ENCODE data around the gene EZH1.

The EZH1 gene

DNA sequence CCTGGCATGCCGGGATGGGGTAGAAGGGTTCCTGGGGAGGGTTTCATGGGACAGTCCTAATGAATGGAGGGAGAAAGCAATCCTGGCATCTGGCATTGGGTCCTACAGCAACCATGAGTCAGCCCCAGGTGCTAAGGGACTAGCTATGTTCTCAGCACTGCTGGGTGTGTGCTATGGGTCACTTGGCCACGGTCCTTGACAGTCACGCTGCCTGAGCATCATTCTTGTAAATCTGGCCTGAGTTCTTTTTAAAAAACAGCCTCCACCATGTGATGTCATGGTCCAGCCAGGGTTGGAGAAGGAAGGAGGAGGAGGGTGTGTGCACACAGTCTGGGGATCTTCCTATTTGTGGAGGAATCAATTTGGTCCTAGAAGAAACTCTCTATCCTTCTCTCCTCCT lies 9.9 kb upstream of the EZH1 start:
- Histone ChIP-seq H2AFZ (ENCODE audit: low read length) (no peak overlapping the region), H3K36me3 (replicated peaks in 1 of 2; ENCODE audit: control insufficient read depth in 2 of 2, insufficient read depth in 2 of 2, low read length in 2 of 2) (no peaks in the 10 kb centered on the region), H3K4me2 (ENCODE audit: insufficient read depth, low read length, poor library complexity, severe bottlenecking) (no peak overlapping the region), H3K9me3 (replicated peaks in 1 of 2; ENCODE audit: control insufficient read depth in 2 of 2, insufficient read depth in 1 of 2, low read depth in 1 of 2, low read length in 2 of 2) (no peaks in the 10 kb centered on the region), H2BK15ac (ENCODE audit: low read length) (no peak overlapping the region), H3K27ac (replicated peaks; ENCODE audit: low read length) (no peak overlapping the region), H3K4ac (ENCODE audit: low read length) (no peak overlapping the region), H3K27me3 (ENCODE audit: control insufficient read depth in 3 of 3, insufficient read depth in 3 of 3, low read depth in 1 of 3, low read length in 3 of 3) (peaks cover 0 to 12% (median 4%) of the 10 kb centered on the region in 3 experiments), H3K18ac (ENCODE audit: low read length) (no peak overlapping the region), H3K4me1 (ENCODE audit: control insufficient read depth in 2 of 2, insufficient read depth in 1 of 2, low read depth in 1 of 2, low read length in 2 of 2) (peaks cover 0 to 4% of the 10 kb centered on the region in 2 donors), H3K9ac (ENCODE audit: low read depth, low read length, poor library complexity) (no peak overlapping the region), H4K91ac (ENCODE audit: low read depth, low read length, poor library complexity) (no peak overlapping the region), H3K79me1 (ENCODE audit: low read depth, low read length) (no peaks in the 10 kb centered on the region), H2AK5ac (ENCODE audit: low read depth, low read length) (no peak overlapping the region), H4K8ac (ENCODE audit: low read depth, low read length) (no peak overlapping the region), H3K14ac (ENCODE audit: low read length) (no peak overlapping the region), H2BK12ac (ENCODE audit: low read length) (no peak overlapping the region), H2BK5ac (ENCODE audit: low read length) (no peak overlapping the region), H2BK120ac (ENCODE audit: low read depth, low read length) (no peak overlapping the region), H3K23ac (ENCODE audit: low read depth, low read length, poor library complexity) (no peak overlapping the region), H3K4me3 (ENCODE audit: low read length in 2 of 2) (no peak overlapping the region)
- no peak for DNase-seq (ENCODE audit: low spot score)
- no CpG with 5 or more reads among the region's 3 CpGs for WGBS, 2 donors (ENCODE audit: extremely low coverage in 2 of 2, insufficient read length in 2 of 2, insufficient replicate concordance in 1 of 2)

DNA sequence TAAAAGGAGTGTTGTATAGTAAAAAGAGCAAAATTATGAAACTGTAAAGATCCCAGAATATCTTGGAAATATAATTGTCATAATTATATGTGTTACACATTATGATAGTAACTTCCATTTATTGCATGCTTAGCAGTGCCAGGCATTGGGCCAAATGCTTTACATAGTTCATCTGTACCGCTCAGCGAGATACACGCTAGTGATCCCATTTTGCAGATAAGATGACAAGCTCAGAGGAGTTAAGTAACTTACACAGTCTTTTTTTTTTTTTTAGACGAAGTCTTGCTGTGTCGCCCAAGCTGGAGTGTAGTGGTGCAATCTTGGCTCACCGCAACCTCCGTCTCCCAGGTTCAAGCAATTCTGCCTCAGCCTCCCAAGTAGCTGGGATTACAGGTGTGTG lies 6.8 kb upstream of the EZH1 start:
- H3K4me2 ChIP-seq (ENCODE audit: insufficient read depth, low read length, poor library complexity, severe bottlenecking) = no peak overlapping the region
- no peak overlapping the region for H2BK12ac ChIP-seq (ENCODE audit: low read length)
- H3K14ac ChIP-seq (ENCODE audit: low read length) = no peak overlapping the region
- H3K23ac ChIP-seq (ENCODE audit: low read depth, low read length, poor library complexity) = no peak overlapping the region
- no peak overlapping the region for H2AFZ ChIP-seq (ENCODE audit: low read length)
- no peak overlapping the region for H4K91ac ChIP-seq (ENCODE audit: low read depth, low read length, poor library complexity)
- no peak overlapping the region for H2BK120ac ChIP-seq (ENCODE audit: low read depth, low read length)
- peaks cover 3 to 12% of the 10 kb centered on the region in 2 donors for H3K4me1 ChIP-seq (ENCODE audit: control insufficient read depth in 2 of 2, insufficient read depth in 1 of 2, low read depth in 1 of 2, low read length in 2 of 2)
- H2BK5ac ChIP-seq (ENCODE audit: low read length) = no peak overlapping the region
- DNase-seq (ENCODE audit: low spot score) = no peak
- H3K18ac ChIP-seq (ENCODE audit: low read length) = no peak overlapping the region
- no peak overlapping the region for H3K9ac ChIP-seq (ENCODE audit: low read depth, low read length, poor library complexity)
- no peak overlapping the region for H3K27ac ChIP-seq (replicated peaks; ENCODE audit: low read length)
- H2BK15ac ChIP-seq (ENCODE audit: low read length) = no peak overlapping the region
- no peaks in the 10 kb centered on the region for H3K79me1 ChIP-seq (ENCODE audit: low read depth, low read length)
- peaks cover 0 to 5% (median 0%) of the 10 kb centered on the region in 3 experiments for H3K27me3 ChIP-seq (ENCODE audit: control insufficient read depth in 3 of 3, insufficient read depth in 3 of 3, low read depth in 1 of 3, low read length in 3 of 3)
- no peaks in the 10 kb centered on the region for H3K9me3 ChIP-seq (replicated peaks in 1 of 2; ENCODE audit: control insufficient read depth in 2 of 2, insufficient read depth in 1 of 2, low read depth in 1 of 2, low read length in 2 of 2)
- no peak overlapping the region for H2AK5ac ChIP-seq (ENCODE audit: low read depth, low read length)
- WGBS, 2 donors (ENCODE audit: extremely low coverage in 2 of 2, insufficient read length in 2 of 2, insufficient replicate concordance in 1 of 2) = no CpG with 5 or more reads among the region's 7 CpGs
- H3K4ac ChIP-seq (ENCODE audit: low read length) = no peak overlapping the region
- no peak overlapping the region for H4K8ac ChIP-seq (ENCODE audit: low read depth, low read length)
- no peaks in the 10 kb centered on the region for H3K36me3 ChIP-seq (replicated peaks in 1 of 2; ENCODE audit: control insufficient read depth in 2 of 2, insufficient read depth in 2 of 2, low read length in 2 of 2)
- no peak overlapping the region for H3K4me3 ChIP-seq (ENCODE audit: low read length in 2 of 2)

DNA sequence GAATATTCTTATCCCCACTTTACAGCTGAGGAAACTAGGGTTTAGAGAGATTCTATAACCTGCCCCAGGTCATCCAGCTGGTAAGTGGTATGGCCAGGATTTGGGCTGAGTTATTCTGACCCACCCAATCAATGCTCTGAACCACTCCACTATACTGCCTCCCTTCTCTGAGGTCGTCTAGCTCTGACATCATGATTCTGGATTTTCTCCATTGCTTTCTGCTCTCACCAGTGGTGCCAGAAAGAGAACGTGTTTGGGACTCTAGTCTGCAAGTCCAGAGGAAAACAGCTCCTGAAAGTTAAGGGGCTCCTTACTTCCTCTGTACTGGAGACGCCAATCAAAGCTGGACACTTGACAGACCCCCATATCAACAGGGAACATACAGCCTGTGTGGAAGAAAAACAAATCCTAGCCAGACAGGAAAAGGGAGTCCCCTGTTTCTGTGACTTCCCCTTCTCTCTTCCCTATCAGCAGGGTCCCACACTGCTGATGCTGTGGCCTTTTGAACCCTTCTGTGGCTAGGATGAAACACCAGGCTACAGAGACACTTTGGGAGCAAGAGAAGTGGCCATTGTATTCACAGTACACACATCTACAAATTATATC lies 6.0 kb upstream of the EZH1 start:
- H4K8ac ChIP-seq (ENCODE audit: low read depth, low read length) = no peak overlapping the region
- no peaks in the 10 kb centered on the region for H3K36me3 ChIP-seq (replicated peaks in 1 of 2; ENCODE audit: control insufficient read depth in 2 of 2, insufficient read depth in 2 of 2, low read length in 2 of 2)
- no peak overlapping the region for H2AK5ac ChIP-seq (ENCODE audit: low read depth, low read length)
- H2AFZ ChIP-seq (ENCODE audit: low read length) = peak overlapping the region; percentile 63
- H3K9me3 ChIP-seq (replicated peaks in 1 of 2; ENCODE audit: control insufficient read depth in 2 of 2, insufficient read depth in 1 of 2, low read depth in 1 of 2, low read length in 2 of 2) = no peaks in the 10 kb centered on the region
- H3K9ac ChIP-seq (ENCODE audit: low read depth, low read length, poor library complexity) = no peak overlapping the region
- no peak overlapping the region for H3K14ac ChIP-seq (ENCODE audit: low read length)
- DNase-seq (ENCODE audit: low spot score) = no peak
- H3K27ac ChIP-seq (replicated peaks; ENCODE audit: low read length) = no peak overlapping the region
- peaks cover 0 to 5% (median 1%) of the 10 kb centered on the region in 3 experiments for H3K27me3 ChIP-seq (ENCODE audit: control insufficient read depth in 3 of 3, insufficient read depth in 3 of 3, low read depth in 1 of 3, low read length in 3 of 3)
- H3K23ac ChIP-seq (ENCODE audit: low read depth, low read length, poor library complexity) = no peak overlapping the region
- no peak overlapping the region for H2BK12ac ChIP-seq (ENCODE audit: low read length)
- no peak overlapping the region for H2BK15ac ChIP-seq (ENCODE audit: low read length)
- H3K18ac ChIP-seq (ENCODE audit: low read length) = no peak overlapping the region
- no peak overlapping the region for H2BK5ac ChIP-seq (ENCODE audit: low read length)
- H3K79me1 ChIP-seq (ENCODE audit: low read depth, low read length) = no peaks in the 10 kb centered on the region
- peaks cover 3 to 12% of the 10 kb centered on the region in 2 donors for H3K4me1 ChIP-seq (ENCODE audit: control insufficient read depth in 2 of 2, insufficient read depth in 1 of 2, low read depth in 1 of 2, low read length in 2 of 2)
- H4K91ac ChIP-seq (ENCODE audit: low read depth, low read length, poor library complexity) = no peak overlapping the region
- no CpG with 5 or more reads among the region's 3 CpGs for WGBS, 2 donors (ENCODE audit: extremely low coverage in 2 of 2, insufficient read length in 2 of 2, insufficient replicate concordance in 1 of 2)
- H3K4me3 ChIP-seq (ENCODE audit: low read length in 2 of 2) = no peak overlapping the region
- no peak overlapping the region for H3K4ac ChIP-seq (ENCODE audit: low read length)
- no peak overlapping the region for H2BK120ac ChIP-seq (ENCODE audit: low read depth, low read length)
- no peak overlapping the region for H3K4me2 ChIP-seq (ENCODE audit: insufficient read depth, low read length, poor library complexity, severe bottlenecking)

DNA sequence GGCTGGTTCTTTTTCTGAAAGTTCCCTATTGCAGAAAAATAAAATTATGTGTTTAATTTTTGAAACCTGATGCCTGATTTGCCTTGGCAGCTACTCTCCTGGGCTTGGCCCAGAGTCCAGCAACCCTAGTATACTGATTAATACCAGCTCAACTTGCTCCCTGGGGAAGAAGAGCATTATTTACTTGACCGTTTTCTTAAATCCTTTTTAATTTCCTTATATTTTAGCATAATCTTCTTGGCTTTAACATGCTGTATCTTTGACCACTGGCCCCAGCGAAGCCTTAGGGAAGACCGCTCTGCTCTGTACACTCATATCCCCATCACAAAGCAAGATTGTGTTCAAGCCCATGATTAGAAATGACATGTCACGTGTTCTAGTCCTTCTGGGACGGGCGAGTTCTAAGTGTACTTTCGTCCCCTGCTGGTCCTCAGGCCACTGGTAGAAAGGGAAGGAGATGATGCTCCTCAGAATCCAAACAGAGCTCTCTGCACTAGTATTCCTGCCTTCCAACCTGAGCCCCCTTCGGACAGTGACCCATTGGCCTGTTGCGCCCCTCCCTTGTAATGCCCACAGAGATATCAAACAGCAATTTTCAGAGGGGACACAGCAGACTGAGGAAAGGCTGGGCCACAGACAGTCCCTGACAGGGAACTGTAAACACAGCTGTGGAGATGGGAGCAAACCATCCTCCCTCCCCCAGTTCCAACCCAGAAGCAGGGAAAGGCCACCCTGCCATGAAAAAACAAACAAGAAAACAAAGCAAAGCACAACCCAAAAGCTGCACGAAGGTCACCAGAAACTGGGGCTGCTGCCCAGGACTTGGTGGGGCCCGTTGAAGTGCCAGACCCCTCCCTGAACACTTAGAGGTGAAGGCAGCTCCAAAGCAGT lies 4.3 kb upstream of the EZH1 start:
- Histone ChIP-seq H3K14ac (ENCODE audit: low read length) (peak overlapping the region; percentile 1), H4K8ac (ENCODE audit: low read depth, low read length) (no peak overlapping the region), H3K9ac (ENCODE audit: low read depth, low read length, poor library complexity) (no peak overlapping the region), H2BK15ac (ENCODE audit: low read length) (no peak overlapping the region), H2BK120ac (ENCODE audit: low read depth, low read length) (no peak overlapping the region), H4K91ac (ENCODE audit: low read depth, low read length, poor library complexity) (no peak overlapping the region), H3K79me1 (ENCODE audit: low read depth, low read length) (no peaks in the 10 kb centered on the region), H2AFZ (ENCODE audit: low read length) (peak overlapping the region; percentile 83), H2BK12ac (ENCODE audit: low read length) (peak overlapping the region; percentile 76), H3K4me3 (ENCODE audit: low read length in 2 of 2) (no peak overlapping the region), H3K27ac (replicated peaks; ENCODE audit: low read length) (no peak overlapping the region), H2AK5ac (ENCODE audit: low read depth, low read length) (no peak overlapping the region), H2BK5ac (ENCODE audit: low read length) (no peak overlapping the region), H3K4me1 (ENCODE audit: control insufficient read depth in 2 of 2, insufficient read depth in 1 of 2, low read depth in 1 of 2, low read length in 2 of 2) (peaks cover 3 to 12% of the 10 kb centered on the region in 2 donors), H3K23ac (ENCODE audit: low read depth, low read length, poor library complexity) (no peak overlapping the region), H3K36me3 (replicated peaks in 1 of 2; ENCODE audit: control insufficient read depth in 2 of 2, insufficient read depth in 2 of 2, low read length in 2 of 2) (no peaks in the 10 kb centered on the region), H3K18ac (ENCODE audit: low read length) (no peak overlapping the region), H3K4me2 (ENCODE audit: insufficient read depth, low read length, poor library complexity, severe bottlenecking) (no peak overlapping the region), H3K4ac (ENCODE audit: low read length) (no peak overlapping the region), H3K27me3 (ENCODE audit: control insufficient read depth in 3 of 3, insufficient read depth in 3 of 3, low read depth in 1 of 3, low read length in 3 of 3) (peaks cover 0 to 3% (median 0%) of the 10 kb centered on the region in 3 experiments), H3K9me3 (replicated peaks in 1 of 2; ENCODE audit: control insufficient read depth in 2 of 2, insufficient read depth in 1 of 2, low read depth in 1 of 2, low read length in 2 of 2) (peaks cover 2 to 3% of the 10 kb centered on the region in 2 donors)
- no peak for DNase-seq (ENCODE audit: low spot score)
- no CpG with 5 or more reads among the region's 11 CpGs for WGBS, 2 donors (ENCODE audit: extremely low coverage in 2 of 2, insufficient read length in 2 of 2, insufficient replicate concordance in 1 of 2)
